Keratinocyte (primary cell): ENCODE results near the gene C1orf52. TPM values are rescaled to one million over a fixed set of nuclear protein-coding genes. Genes with fewer than 3 reads are reported as not detected.

ENCODE experiments used
- DNase-seq: peaks from one replicate; pipeline ENCODE4 v3.0.0-alpha.2; 2011; ENCODE audit warnings: low read depth, missing footprints, low spot score
- FAIRE-seq: peaks from 2 replicates; lab custom pipeline; 2011; peaks lifted over from hg19 to GRCh38; lab: Jason Lieb, UNC
- H2AFZ ChIP-seq: 2 replicates; pipeline ENCODE4 v1.6.0; 2012; ENCODE audit warnings: low read length, control low read depth, inconsistent platforms; ENCODE audit not compliant: control insufficient read depth
- H3K27ac ChIP-seq: 2 replicates; pipeline ENCODE4 v1.5.1; 2011; ENCODE audit warnings: low read length; ENCODE audit not compliant: control insufficient read depth, insufficient read depth
- H3K27me3 ChIP-seq: 3 replicates; pipeline ENCODE4 v1.6.0; 2011; ENCODE audit warnings: low read length; ENCODE audit not compliant: control insufficient read depth, insufficient read depth; ENCODE audit errors: extremely low read depth
- H3K36me3 ChIP-seq, 2 experiments: 2 replicates in 1 of 2; 3 replicates in 1 of 2; pipeline ENCODE4 v1.5.1; 2011; ENCODE audit warnings: low read length in 2 of 2, mild to moderate bottlenecking in 1 of 2; ENCODE audit not compliant: control insufficient read depth in 2 of 2, insufficient read depth in 2 of 2; ENCODE audit errors: extremely low read depth in 1 of 2
- H3K4me1 ChIP-seq: 3 replicates; pipeline ENCODE4 v1.5.1; 2011; ENCODE audit warnings: low read length; ENCODE audit not compliant: control insufficient read depth, insufficient read depth; ENCODE audit errors: extremely low read depth
- H3K4me2 ChIP-seq: 3 replicates; pipeline ENCODE4 v1.6.0; 2011; ENCODE audit warnings: low read depth, low read length; ENCODE audit not compliant: control insufficient read depth, insufficient read depth; ENCODE audit errors: extremely low read depth
- H3K4me3 ChIP-seq, 3 experiments: fragments of 200-600 bp in 1 of 3; sonication (generic) in 1 of 3; 2 replicates in 2 of 3; 3 replicates in 1 of 3; pipeline ENCODE4 v1.5.1; 2011 to 2016; ENCODE audit warnings: low read length in 3 of 3, mild to moderate bottlenecking in 3 of 3, control low read depth in 2 of 3, inconsistent platforms in 1 of 3, low read depth in 1 of 3, mixed read lengths in 1 of 3, mixed run types in 1 of 3, moderate library complexity in 1 of 3; ENCODE audit not compliant: control insufficient read depth in 2 of 3, insufficient read depth in 2 of 3; ENCODE audit errors: extremely low read depth in 1 of 3
- H3K79me2 ChIP-seq: 2 replicates; pipeline ENCODE4 v1.6.0; 2012; ENCODE audit warnings: low read length; ENCODE audit not compliant: control insufficient read depth, insufficient read depth
- H3K9ac ChIP-seq: 3 replicates; pipeline ENCODE4 v1.6.0; 2011; ENCODE audit warnings: low read length; ENCODE audit not compliant: control insufficient read depth, insufficient read depth; ENCODE audit errors: extremely low read depth
- H3K9me1 ChIP-seq: 3 replicates; pipeline ENCODE4 v1.6.0; 2011; ENCODE audit warnings: low read length; ENCODE audit not compliant: control insufficient read depth, insufficient read depth; ENCODE audit errors: extremely low read depth
- H3K9me3 ChIP-seq: 2 replicates; pipeline ENCODE4 v1.5.1; 2012; ENCODE audit warnings: low read depth, low read length; ENCODE audit not compliant: control insufficient read depth
- H4K20me1 ChIP-seq: 3 replicates; pipeline ENCODE4 v1.6.0; 2011; ENCODE audit warnings: low read length; ENCODE audit not compliant: control insufficient read depth, insufficient read depth; ENCODE audit errors: extremely low read depth
- EZH2 ChIP-seq: IDR thresholded peaks from one replicate; pipeline ENCODE4 v1.6.1; 2012; ENCODE audit warnings: inconsistent platforms, mild to moderate bottlenecking, low read length, moderate library complexity
- dilution Hi-C: fragments of 300-500 bp; cut with MboI; formaldehyde crosslinking; loops from one replicate; pipeline ENCODE4 v1.7.0; 2020; ENCODE audit warnings: low sequenced_read_pairs; ENCODE audit not compliant: extremely low pct_ligation_motif_present
- polyA plus RNA-seq, 5 experiments: library from polyadenylated mRNA; depleted of rRNA in 3 of 5; stranded (reverse) in 3 of 5; stranded (forward) in 1 of 5; unstranded in 1 of 5; fragments of >200 nt; gene quantifications; 1 replicate in 1 of 5; 2 replicates in 3 of 5; 3 replicates in 1 of 5; pipeline versions ENCODE4 v1.2.1 to v1.2.3, GENCODE V29; 2011 to 2012; ENCODE audit warnings: missing spikeins in 2 of 5, low read depth in 1 of 5, low replicate concordance in 1 of 5
- TF ChIP-seq, protein P1 (sequence below), 3 experiments: IDR thresholded peaks in 1 of 3; conservative IDR thresholded peaks in 1 of 3; optimal IDR thresholded peaks in 1 of 3; 2 replicates in 2 of 3; 3 replicates in 1 of 3; pipeline versions ENCODE3 to v1.5.1; 2011; ENCODE audit warnings: low read length in 3 of 3, mild to moderate bottlenecking in 3 of 3, moderate library complexity in 2 of 3, control low read depth in 1 of 3, inconsistent platforms in 1 of 3; ENCODE audit not compliant: insufficient read depth in 2 of 3; ENCODE audit errors: extremely low read depth in 1 of 3

Gene C1orf52
- polyA plus RNA-seq, 1 donor (not counting 4 experiments of a cell fraction or from before 2014, with no cell fraction given) = 27.3 TPM

DNA sequence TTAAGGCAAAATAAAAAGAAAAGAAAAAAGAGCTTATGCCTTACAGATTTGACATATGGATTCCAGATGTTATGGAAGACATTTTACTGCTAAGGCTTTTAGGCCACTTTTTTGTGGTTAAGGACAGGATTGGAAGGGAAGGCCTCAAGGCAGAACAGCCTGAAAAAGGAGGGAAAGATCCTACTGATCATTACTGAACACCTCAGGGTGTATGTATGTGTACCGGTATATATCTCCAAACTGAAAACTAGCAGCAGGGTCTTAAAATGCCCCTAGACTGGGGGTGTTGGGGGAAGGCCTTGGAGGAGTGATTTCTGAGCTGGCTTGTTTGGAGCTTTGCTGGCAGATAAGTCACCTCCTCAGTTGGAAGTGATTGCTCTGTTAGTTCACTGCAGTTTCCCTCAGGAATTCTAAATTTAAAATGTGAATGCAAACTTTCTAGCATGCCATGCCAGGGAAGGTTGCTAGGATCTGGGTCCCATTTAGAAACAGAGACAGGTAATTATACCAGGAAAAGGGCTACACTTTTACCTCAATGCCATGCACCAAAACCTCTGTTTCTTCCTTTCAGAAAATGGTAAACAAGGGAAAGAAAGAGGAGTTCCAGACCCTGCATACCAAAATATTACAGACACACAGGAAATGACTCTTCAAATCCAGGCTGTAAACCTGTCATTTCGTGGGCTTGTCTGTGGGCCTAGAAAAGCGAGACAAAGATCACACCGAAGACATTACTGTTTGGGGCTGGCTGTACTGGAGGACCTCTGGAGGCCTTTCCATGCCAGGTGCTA is 15.0 kb downstream of the C1orf52 start:
- Histone ChIP-seq H3K4me1 (peaks cover 16% of the 10 kb centered on the region), H2AFZ (peak overlapping the region; percentile 81), H3K9me1 (no peaks in the 10 kb centered on the region), H3K36me3 (no peaks in the 10 kb centered on the region), H3K4me2 (peak overlapping the region; percentile 39), H4K20me1 (no peaks in the 10 kb centered on the region), H3K27ac (no peak overlapping the region), H3K79me2 (no peaks in the 10 kb centered on the region), H3K27me3 (no peaks in the 10 kb centered on the region), H3K4me3 (no peak overlapping the region), H3K9me3 (no peaks in the 10 kb centered on the region), H3K9ac (no peak overlapping the region)
- FAIRE-seq (peak; percentile 43), DNase-seq (no peak)
- dilution Hi-C loops = no loop called here
- no peak for TF ChIP-seq EZH2
- TF ChIP-seq, protein P1, sequence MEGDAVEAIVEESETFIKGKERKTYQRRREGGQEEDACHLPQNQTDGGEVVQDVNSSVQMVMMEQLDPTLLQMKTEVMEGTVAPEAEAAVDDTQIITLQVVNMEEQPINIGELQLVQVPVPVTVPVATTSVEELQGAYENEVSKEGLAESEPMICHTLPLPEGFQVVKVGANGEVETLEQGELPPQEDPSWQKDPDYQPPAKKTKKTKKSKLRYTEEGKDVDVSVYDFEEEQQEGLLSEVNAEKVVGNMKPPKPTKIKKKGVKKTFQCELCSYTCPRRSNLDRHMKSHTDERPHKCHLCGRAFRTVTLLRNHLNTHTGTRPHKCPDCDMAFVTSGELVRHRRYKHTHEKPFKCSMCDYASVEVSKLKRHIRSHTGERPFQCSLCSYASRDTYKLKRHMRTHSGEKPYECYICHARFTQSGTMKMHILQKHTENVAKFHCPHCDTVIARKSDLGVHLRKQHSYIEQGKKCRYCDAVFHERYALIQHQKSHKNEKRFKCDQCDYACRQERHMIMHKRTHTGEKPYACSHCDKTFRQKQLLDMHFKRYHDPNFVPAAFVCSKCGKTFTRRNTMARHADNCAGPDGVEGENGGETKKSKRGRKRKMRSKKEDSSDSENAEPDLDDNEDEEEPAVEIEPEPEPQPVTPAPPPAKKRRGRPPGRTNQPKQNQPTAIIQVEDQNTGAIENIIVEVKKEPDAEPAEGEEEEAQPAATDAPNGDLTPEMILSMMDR (optimal IDR thresholded peaks at IDR 0.05 in 1 of 3, IDR thresholded peaks at IDR 0.05 in 1 of 3, conservative IDR thresholded peaks at IDR 0.05 in 1 of 3; ENCODE audit: extremely low read depth in 1 of 3, insufficient read depth in 2 of 3, low read length in 3 of 3) = no peak

DNA sequence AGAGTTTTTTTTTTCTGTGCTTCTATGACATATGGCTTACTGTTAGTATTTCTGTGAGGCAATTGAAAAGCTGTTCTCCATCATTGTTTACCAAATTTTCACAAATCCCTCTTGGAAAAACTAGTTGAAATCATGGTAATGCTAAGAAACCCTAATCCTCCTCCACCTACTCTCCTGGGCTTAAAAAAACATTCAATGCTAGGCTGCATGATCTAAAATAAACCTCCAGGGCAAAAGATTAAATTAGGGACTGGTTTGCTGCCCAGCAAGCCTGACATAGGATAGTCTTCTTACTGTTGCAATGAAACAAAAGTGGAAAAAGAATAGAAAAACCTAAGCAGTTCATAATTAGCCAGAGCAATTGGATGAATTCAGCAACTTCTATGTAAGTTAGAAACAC is 16.1 kb downstream of the C1orf52 start:
- H3K9ac ChIP-seq = no peak overlapping the region
- H2AFZ ChIP-seq = no peak overlapping the region

More for the DNA sequence above, 16.1 kb downstream of the C1orf52 start:
- Histone ChIP-seq H4K20me1 (no peaks in the 10 kb centered on the region), H3K9me1 (no peaks in the 10 kb centered on the region), H3K27me3 (no peaks in the 10 kb centered on the region), H3K36me3 (no peaks in the 10 kb centered on the region), H3K9me3 (no peaks in the 10 kb centered on the region), H3K4me2 (no peak overlapping the region), H3K79me2 (no peaks in the 10 kb centered on the region), H3K27ac (no peak overlapping the region), H3K4me1 (peaks cover 16% of the 10 kb centered on the region), H3K4me3 (no peak overlapping the region)
- dilution Hi-C loops = no loop called here
- no peak for DNase-seq
- TF ChIP-seq, protein P1 (optimal IDR thresholded peaks at IDR 0.05 in 1 of 3, IDR thresholded peaks at IDR 0.05 in 1 of 3, conservative IDR thresholded peaks at IDR 0.05 in 1 of 3; ENCODE audit: extremely low read depth in 1 of 3, insufficient read depth in 2 of 3, low read length in 3 of 3) = no peak
- no peak for TF ChIP-seq EZH2
- FAIRE-seq = no peak
